GM12873 (cell line): ENCODE results near the gene ATP4B.

Experiments used
- TF ChIP-seq, protein P1 (sequence below): IDR thresholded peaks from 2 replicates; pipeline ENCODE4 v1.5.1; 2012; ENCODE audit warnings: low read depth, mild to moderate bottlenecking, moderate library complexity, low read length, control low read depth; ENCODE audit not compliant: insufficient read depth; ENCODE audit errors: missing control alignments

Gene ATP4B

DNA sequence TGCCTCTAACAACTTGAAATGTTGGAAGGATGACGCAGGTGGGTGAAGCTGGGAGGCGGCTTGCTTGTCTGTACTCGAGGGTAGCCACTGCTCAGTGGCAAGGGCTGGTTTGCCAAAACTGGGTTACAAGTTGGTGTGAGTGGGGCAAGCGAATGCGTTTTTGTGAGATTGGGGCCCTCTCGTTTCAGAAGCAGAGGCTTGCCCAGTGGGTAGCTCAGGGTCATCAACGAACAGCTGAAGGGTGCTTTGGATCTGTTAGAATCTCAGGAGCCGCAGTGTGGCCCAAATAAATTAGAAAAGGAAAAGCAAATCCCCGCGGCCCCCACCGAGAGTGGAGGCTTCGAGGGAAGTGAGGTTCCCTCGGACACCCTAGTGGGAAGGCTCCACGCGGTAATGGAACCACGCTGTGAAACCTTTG lies 7.3 kb downstream of the ATP4B start:
- TF ChIP-seq, protein P1, sequence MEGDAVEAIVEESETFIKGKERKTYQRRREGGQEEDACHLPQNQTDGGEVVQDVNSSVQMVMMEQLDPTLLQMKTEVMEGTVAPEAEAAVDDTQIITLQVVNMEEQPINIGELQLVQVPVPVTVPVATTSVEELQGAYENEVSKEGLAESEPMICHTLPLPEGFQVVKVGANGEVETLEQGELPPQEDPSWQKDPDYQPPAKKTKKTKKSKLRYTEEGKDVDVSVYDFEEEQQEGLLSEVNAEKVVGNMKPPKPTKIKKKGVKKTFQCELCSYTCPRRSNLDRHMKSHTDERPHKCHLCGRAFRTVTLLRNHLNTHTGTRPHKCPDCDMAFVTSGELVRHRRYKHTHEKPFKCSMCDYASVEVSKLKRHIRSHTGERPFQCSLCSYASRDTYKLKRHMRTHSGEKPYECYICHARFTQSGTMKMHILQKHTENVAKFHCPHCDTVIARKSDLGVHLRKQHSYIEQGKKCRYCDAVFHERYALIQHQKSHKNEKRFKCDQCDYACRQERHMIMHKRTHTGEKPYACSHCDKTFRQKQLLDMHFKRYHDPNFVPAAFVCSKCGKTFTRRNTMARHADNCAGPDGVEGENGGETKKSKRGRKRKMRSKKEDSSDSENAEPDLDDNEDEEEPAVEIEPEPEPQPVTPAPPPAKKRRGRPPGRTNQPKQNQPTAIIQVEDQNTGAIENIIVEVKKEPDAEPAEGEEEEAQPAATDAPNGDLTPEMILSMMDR: no peak

DNA sequence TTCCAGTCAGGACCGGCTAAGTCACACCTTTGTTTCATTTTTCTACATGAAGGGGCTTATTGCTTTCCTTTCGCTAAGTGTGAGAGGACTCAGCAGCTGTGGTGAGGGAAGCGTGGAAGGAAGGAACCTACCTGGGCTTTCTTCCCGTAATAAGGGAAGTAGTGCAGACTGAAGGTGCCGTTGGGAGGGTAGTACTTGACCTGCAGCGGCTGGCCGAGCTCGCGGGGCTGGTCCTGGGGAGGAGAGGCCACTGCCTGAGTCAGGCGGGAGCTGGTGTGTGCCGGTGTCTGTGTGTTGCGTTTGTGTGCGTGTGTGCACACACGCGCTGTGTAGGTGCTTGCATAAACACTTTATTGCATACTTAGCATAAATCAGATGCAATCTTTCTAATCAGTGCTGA lies 7.7 kb downstream of the ATP4B start:
- TF ChIP-seq, protein P1: no peak

DNA sequence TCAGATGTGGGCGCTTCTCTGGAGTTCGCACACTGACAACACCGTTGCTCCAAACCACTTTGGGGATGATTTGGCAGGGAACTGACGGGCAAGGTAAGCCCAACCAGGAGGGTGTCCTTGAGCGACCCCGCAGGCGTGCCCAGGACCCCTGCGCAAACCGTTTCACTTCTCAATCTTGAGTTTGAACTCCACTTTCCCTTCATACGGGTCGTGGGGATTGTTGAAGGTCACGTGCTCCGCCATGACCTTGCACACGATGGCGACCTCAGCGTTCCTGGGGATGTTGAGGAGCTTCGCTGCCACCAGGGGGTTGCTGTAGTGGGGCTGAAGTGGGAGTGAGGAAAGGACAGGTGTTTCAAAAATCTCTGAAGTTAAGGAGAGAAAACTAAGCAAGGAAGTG lies 8.8 kb downstream of the ATP4B start:
- TF ChIP-seq, protein P1: no peak

DNA sequence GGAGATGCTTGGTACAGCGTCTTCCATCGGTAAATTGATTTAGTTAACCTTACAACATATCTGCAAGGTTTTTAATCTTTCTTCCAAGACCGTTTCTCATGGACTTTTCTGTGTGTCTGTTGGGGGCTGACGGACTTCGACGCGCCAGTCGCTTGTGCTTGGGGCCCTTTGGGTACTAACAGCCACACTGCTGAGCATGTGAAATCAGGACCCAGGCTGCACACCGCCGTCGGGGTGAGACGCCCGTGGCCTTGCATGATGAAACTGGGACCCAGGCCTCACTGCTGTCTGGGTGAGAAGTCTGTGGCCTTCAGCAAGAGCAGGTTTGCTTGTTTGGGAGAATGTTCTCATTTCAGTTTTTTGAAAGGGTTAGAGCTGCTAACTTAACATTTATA lies 9.8 kb downstream of the ATP4B start:
- TF ChIP-seq, protein P1: no peak

DNA sequence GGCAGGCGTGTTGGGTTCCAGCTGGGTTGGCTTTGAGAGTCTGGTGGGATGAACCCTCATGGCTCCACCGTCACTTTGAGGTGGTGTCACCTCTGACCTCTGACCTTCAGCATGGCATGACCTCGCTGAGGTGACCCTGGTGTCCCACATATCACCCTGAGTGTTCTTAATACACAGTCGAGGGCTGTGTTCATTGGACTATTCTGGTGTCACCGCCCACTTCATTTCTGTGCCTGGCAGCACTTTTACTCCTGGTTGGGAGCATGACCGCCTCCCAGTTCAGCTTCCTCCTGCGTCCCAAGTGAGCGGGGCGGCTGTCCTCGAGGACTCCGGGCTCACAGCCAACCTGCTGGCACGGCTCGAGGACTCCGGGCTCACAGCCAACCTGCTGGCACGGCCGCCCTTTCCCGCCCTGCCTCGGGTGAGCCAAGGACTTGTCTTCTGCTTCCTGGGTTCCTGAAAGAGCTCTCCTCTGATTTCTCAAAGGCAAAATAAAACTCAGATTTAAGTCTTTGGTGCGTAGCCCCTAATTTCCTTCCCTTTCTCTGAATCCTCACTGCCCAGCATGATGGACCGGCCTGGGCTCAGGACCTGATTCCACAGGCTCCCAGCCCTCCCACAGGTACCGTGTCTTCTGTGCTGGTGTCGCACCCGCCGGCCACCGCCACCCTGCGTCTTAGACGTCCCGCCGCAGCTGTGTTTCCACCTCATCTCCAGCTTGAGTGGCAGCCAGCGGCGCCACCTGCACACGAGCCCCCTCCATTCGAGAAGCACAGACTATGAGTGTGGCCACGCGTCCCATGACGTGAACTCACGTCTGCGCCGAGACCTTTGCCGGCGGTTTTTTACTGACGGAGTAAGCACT lies 10.4 kb downstream of the ATP4B start:
- TF ChIP-seq, protein P1: no peak

DNA sequence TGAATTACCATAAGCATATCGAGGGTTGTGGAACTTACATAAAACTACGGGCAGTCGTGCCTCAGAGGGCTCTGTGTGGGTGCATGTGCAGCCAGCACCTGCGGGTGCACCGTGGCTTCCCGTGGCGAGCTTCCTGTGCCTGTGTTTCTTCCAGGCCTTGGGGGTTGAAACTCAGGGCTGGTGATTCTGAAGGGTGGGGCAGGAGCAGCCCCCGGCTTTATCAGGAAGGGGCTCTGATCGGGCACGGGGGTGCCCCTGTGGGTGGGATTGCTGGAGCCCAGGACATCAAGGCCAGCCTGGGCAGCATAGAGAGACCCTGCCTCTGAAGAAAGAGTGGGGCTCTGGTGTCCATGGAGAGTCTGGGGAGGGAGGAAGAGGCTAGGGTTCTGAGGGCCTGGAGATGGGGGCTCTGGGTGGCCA lies 11.1 kb downstream of the ATP4B start:
- TF ChIP-seq, protein P1: no peak

DNA sequence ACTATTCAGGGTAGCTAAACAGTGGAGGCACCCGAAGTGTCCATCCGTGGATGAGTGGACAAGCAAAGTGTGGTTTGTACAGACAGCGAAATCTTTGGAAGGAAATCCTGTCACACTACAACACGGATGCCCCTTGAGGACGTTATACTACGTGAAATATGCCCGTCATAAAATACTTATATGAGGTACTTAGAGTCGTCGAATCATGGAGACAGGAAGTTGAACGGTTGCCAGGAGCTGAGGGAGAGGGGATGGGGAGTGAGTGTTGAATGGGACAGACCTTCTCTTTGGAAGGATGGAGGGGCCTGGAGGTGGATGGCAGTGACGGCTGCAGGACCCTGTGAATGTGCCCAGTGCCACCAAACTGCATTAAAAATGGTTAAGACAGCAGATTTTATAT lies 11.6 kb downstream of the ATP4B start:
- TF ChIP-seq, protein P1: no peak
